Mesendoderm (in vitro differentiated cells): ENCODE measurements around the gene TMC6. TPM values are rescaled to one million over a fixed set of nuclear protein-coding genes. Genes with fewer than 3 reads are reported as not detected.

Source experiments
- DNase-seq: peaks from one replicate; pipeline ENCODE4 v3.0.0; 2013
- H2AK5ac ChIP-seq: 2 replicates; pipeline ENCODE4 v1.6.1; 2013; ENCODE audit warnings: low read length, inconsistent platforms
- H2BK120ac ChIP-seq: 2 replicates; pipeline ENCODE4 v1.6.1; 2013; ENCODE audit warnings: low read depth, mild to moderate bottlenecking, low read length, moderate library complexity, mixed read lengths
- H2BK15ac ChIP-seq: replicated peaks from 2 replicates; pipeline ENCODE4 v1.6.1; 2013; ENCODE audit warnings: low read depth, mild to moderate bottlenecking, moderate library complexity
- H2BK5ac ChIP-seq: 2 replicates; pipeline ENCODE4 v1.6.1; 2013; ENCODE audit warnings: low read length, inconsistent platforms
- H3K18ac ChIP-seq: 2 replicates; pipeline ENCODE4 v1.6.1; 2013; ENCODE audit warnings: mild to moderate bottlenecking, low read length, mixed read lengths
- H3K23ac ChIP-seq: one replicate; pipeline ENCODE4 v1.6.1; 2013; ENCODE audit warnings: low read length
- H3K27ac ChIP-seq: 2 replicates; pipeline ENCODE4 v1.5.1; 2013; ENCODE audit warnings: low read depth, mild to moderate bottlenecking, inconsistent platforms, low read length, moderate library complexity
- H3K27me3 ChIP-seq: 2 replicates; pipeline ENCODE4 v1.6.1; 2013; ENCODE audit warnings: low read length, control low read depth, mild to moderate bottlenecking, inconsistent platforms; ENCODE audit not compliant: insufficient read depth, poor library complexity
- H3K36me3 ChIP-seq: 2 replicates; pipeline ENCODE4 v1.6.1; 2013; ENCODE audit warnings: low read length, inconsistent platforms; ENCODE audit not compliant: control insufficient read depth, insufficient read depth
- H3K4ac ChIP-seq: one replicate; pipeline ENCODE4 v1.6.1; 2013; ENCODE audit warnings: low read depth, mild to moderate bottlenecking, low read length, moderate library complexity
- H3K4me1 ChIP-seq: 2 replicates; pipeline ENCODE4 v1.6.1; 2013; ENCODE audit warnings: low read depth, low read length, inconsistent platforms; ENCODE audit not compliant: control insufficient read depth
- H3K4me2 ChIP-seq: 2 replicates; pipeline ENCODE4 v1.6.1; 2013; ENCODE audit warnings: low read length
- H3K4me3 ChIP-seq: 2 replicates; pipeline ENCODE4 v1.5.1; 2013; ENCODE audit warnings: mild to moderate bottlenecking, low read length
- H3K56ac ChIP-seq: one replicate; pipeline ENCODE4 v1.6.1; 2013; ENCODE audit warnings: low read length
- H3K79me1 ChIP-seq: 2 replicates; pipeline ENCODE4 v1.6.1; 2013; ENCODE audit warnings: low read length, inconsistent platforms
- H3K79me2 ChIP-seq: 2 replicates; pipeline ENCODE4 v1.6.1; 2013; ENCODE audit warnings: mild to moderate bottlenecking, low read length; ENCODE audit not compliant: control insufficient read depth, insufficient read depth
- H3K9ac ChIP-seq: 2 replicates; pipeline ENCODE4 v1.6.1; 2013; ENCODE audit warnings: low read length, inconsistent platforms
- H4K5ac ChIP-seq: one replicate; pipeline ENCODE4 v1.6.1; 2013; ENCODE audit warnings: low read length
- H4K8ac ChIP-seq: one replicate; pipeline ENCODE4 v1.6.1; 2013; ENCODE audit warnings: low read depth, mild to moderate bottlenecking, control low read depth, low read length, moderate library complexity
- WGBS: extraction: QIAGEN DNeasy Blood & Tissue Kit; methylation state at CpG from one replicate; pipeline ENCODE4 v1.1.7; 2013; ENCODE audit warnings: low lambda C conversion rate, missing lambda C conversion rate; ENCODE audit not compliant: insufficient coverage; ENCODE audit errors: extremely low coverage; 5-methylcytosine and 5-hydroxymethylcytosine counted together
- polyA plus RNA-seq, 2 experiments: library from polyadenylated mRNA; stranded (reverse); fragments of 200-250 nt; gene quantifications; one replicate each; pipeline ENCODE4 v1.2.3, GENCODE V29; 2013

TMC6 gene
- polyA plus RNA-seq (2013, experiment 1 of 2) = 47.4 TPM
- polyA plus RNA-seq (2013, experiment 2 of 2) = 45.1 TPM

- Histone ChIP-seq H4K5ac (no peak within 1 kb of the TSS), H3K23ac (no peak within 1 kb of the TSS), H3K79me1 (peaks cover 3% of the 10 kb centered on the region), H3K36me3 (peaks cover 6% of the 10 kb centered on the region), H2BK5ac (peak within 1 kb of the TSS; percentile 88), H3K9ac (peak within 1 kb of the TSS; percentile 79), H3K4me2 (peak within 1 kb of the TSS; percentile 78), H3K4ac (peak within 1 kb of the TSS; percentile 82), H2BK120ac (peak within 1 kb of the TSS; percentile 88), H3K27ac (peak within 1 kb of the TSS; percentile 93), H3K27me3 (no peaks in the 10 kb centered on the region), H3K4me1 (peaks cover 11% of the 10 kb centered on the region), H4K8ac (peak within 1 kb of the TSS; percentile 7), H3K18ac (peak within 1 kb of the TSS; percentile 95), H3K79me2 (peaks cover 20% of the 10 kb centered on the region), H3K56ac (peak within 1 kb of the TSS; percentile 87), H2BK15ac (no peak within 1 kb of the TSS), H2AK5ac (peak within 1 kb of the TSS; percentile 8), H3K4me3 (peak within 1 kb of the TSS; percentile 93)
- DNase-seq = peak; percentile 89
- no CpG with 5 or more reads among the region's 54 CpGs for WGBS
Observed at GRCh38 chr17:78128551-78129350, at the start of gene TMC6. TSS of gene TMC6 (minus strand) at chr17:78128755. CDS start at chr17:78126832, 1,923 bp downstream.

GRCh38 chr17:78176548-78177025, 48.0 kb upstream of the TMC6 start:
- H3K4ac ChIP-seq = no peak overlapping the region
- H3K36me3 ChIP-seq = peaks cover 21% of the 10 kb centered on the region
- H3K56ac ChIP-seq = no peak overlapping the region
- no peak overlapping the region for H2AK5ac ChIP-seq
- DNase-seq = peak; percentile 79
- no peak overlapping the region for H2BK5ac ChIP-seq
- WGBS = no CpG with 5 or more reads among the region's 14 CpGs
- H3K79me1 ChIP-seq = no peaks in the 10 kb centered on the region
- H3K79me2 ChIP-seq = no peaks in the 10 kb centered on the region
- no peaks in the 10 kb centered on the region for H3K27me3 ChIP-seq
- no peak overlapping the region for H3K4me2 ChIP-seq
- H3K4me3 ChIP-seq = no peak overlapping the region
- no peak overlapping the region for H2BK15ac ChIP-seq
- no peak overlapping the region for H4K8ac ChIP-seq
- no peak overlapping the region for H3K27ac ChIP-seq
- no peak overlapping the region for H2BK120ac ChIP-seq
- H3K23ac ChIP-seq = no peak overlapping the region
- H3K9ac ChIP-seq = no peak overlapping the region
- H4K5ac ChIP-seq = no peak overlapping the region
- peaks cover 2% of the 10 kb centered on the region for H3K4me1 ChIP-seq
- H3K18ac ChIP-seq = no peak overlapping the region

GRCh38 chr17:78175643-78175981, 47.1 kb upstream of the TMC6 start:
- Histone ChIP-seq H2BK120ac (no peak overlapping the region), H3K27ac (no peak overlapping the region), H3K56ac (no peak overlapping the region), H4K5ac (no peak overlapping the region), H3K79me2 (no peaks in the 10 kb centered on the region), H3K36me3 (peaks cover 21% of the 10 kb centered on the region), H2BK15ac (no peak overlapping the region), H2AK5ac (no peak overlapping the region), H3K18ac (no peak overlapping the region), H3K79me1 (no peaks in the 10 kb centered on the region), H3K9ac (no peak overlapping the region), H3K23ac (no peak overlapping the region), H2BK5ac (no peak overlapping the region), H3K27me3 (no peaks in the 10 kb centered on the region), H3K4me2 (no peak overlapping the region), H3K4me3 (no peak overlapping the region), H3K4ac (no peak overlapping the region), H4K8ac (no peak overlapping the region), H3K4me1 (peaks cover 2% of the 10 kb centered on the region)
- no peak for DNase-seq
- no CpG with 5 or more reads among the region's 14 CpGs for WGBS

- Histone ChIP-seq H2BK15ac (no peak overlapping the region), H4K8ac (no peak overlapping the region), H3K4me1 (peaks cover 2% of the 10 kb centered on the region), H3K9ac (no peak overlapping the region), H2BK120ac (no peak overlapping the region), H3K4me2 (no peak overlapping the region), H3K4me3 (no peak overlapping the region), H3K79me1 (no peaks in the 10 kb centered on the region), H3K18ac (no peak overlapping the region), H3K4ac (no peak overlapping the region), H3K79me2 (no peaks in the 10 kb centered on the region), H3K36me3 (peaks cover 19% of the 10 kb centered on the region), H4K5ac (no peak overlapping the region), H2AK5ac (no peak overlapping the region), H3K56ac (no peak overlapping the region), H3K23ac (no peak overlapping the region), H3K27ac (no peak overlapping the region), H3K27me3 (no peaks in the 10 kb centered on the region), H2BK5ac (no peak overlapping the region)
- WGBS = no CpG with 5 or more reads among the region's 28 CpGs
- DNase-seq = peak; percentile 58
Observed at GRCh38 chr17:78174870-78175642, 46.5 kb upstream of the TMC6 start.

GRCh38 chr17:78174346-78174869, 45.9 kb upstream of the TMC6 start:
- no CpG with 5 or more reads among the region's 15 CpGs for WGBS
- no peak overlapping the region for H3K23ac ChIP-seq
- no peak overlapping the region for H3K9ac ChIP-seq
- no peak overlapping the region for H2BK15ac ChIP-seq
- DNase-seq = no peak
- peaks cover 2% of the 10 kb centered on the region for H3K4me1 ChIP-seq
- H3K79me1 ChIP-seq = no peaks in the 10 kb centered on the region
- no peak overlapping the region for H2AK5ac ChIP-seq
- H3K4ac ChIP-seq = no peak overlapping the region
- H3K36me3 ChIP-seq = peaks cover 15% of the 10 kb centered on the region
- H3K4me2 ChIP-seq = no peak overlapping the region
- no peaks in the 10 kb centered on the region for H3K27me3 ChIP-seq
- no peak overlapping the region for H4K5ac ChIP-seq
- no peak overlapping the region for H3K27ac ChIP-seq
- H3K79me2 ChIP-seq = no peaks in the 10 kb centered on the region
- no peak overlapping the region for H2BK120ac ChIP-seq
- no peak overlapping the region for H2BK5ac ChIP-seq
- no peak overlapping the region for H4K8ac ChIP-seq
- no peak overlapping the region for H3K18ac ChIP-seq
- H3K56ac ChIP-seq = no peak overlapping the region
- H3K4me3 ChIP-seq = no peak overlapping the region
